WTC11 (cell line): ENCODE results near the gene HSPA1B. TPM values are rescaled to one million over a fixed set of nuclear protein-coding genes. Genes with fewer than 3 reads are reported as not detected.
A peak's percentile ranks its signal among the peaks of the same experiment; 100 is the strongest.

Experiments
- ATAC-seq: fragments of 200-7000 bp; cut with Tn5 transposase; 2 replicates; pipeline ENCODE4 v1.10.0; 2021; ENCODE audit warnings: mild to moderate bottlenecking, moderate library complexity
- CTCF ChIA-PET: fragments of 300-600 bp; sonication (Branson Sonifier 250); formaldehyde crosslinking; loops from one replicate; lab custom pipeline; 2021; ENCODE audit warnings: antibody characterized with exemption; lab: Charles Lee
- POLR2A ChIA-PET: fragments of 350-600 bp; sonication (Branson Sonifier 250); formaldehyde crosslinking; loops from one replicate; lab custom pipeline; 2021; ENCODE audit warnings: antibody characterized with exemption; lab: Charles Lee
- DNase-seq: peaks from one replicate; pipeline ENCODE4 v3.0.0; 2021; ENCODE audit warnings: low spot score
- H3K27ac Mint-ChIP-seq: 2 replicates; pipeline ENCODE4 v1.8.0; 2021; ENCODE audit warnings: mixed read lengths
- H3K27me3 Mint-ChIP-seq: 2 replicates; pipeline ENCODE4 v1.8.0; 2021; ENCODE audit warnings: low read depth, mild to moderate bottlenecking, moderate library complexity, mixed read lengths
- H3K36me3 Mint-ChIP-seq: 2 replicates; pipeline ENCODE4 v1.8.0; 2021; ENCODE audit warnings: mixed read lengths
- H3K4me1 Mint-ChIP-seq: 2 replicates; pipeline ENCODE4 v1.8.0; 2022; ENCODE audit warnings: mixed read lengths
- H3K4me3 Mint-ChIP-seq: 2 replicates; pipeline ENCODE4 v1.8.0; 2021; ENCODE audit warnings: mild to moderate bottlenecking, moderate library complexity, mixed read lengths
- H3K9me3 Mint-ChIP-seq: 2 replicates; pipeline ENCODE4 v1.8.0; 2021; ENCODE audit warnings: mixed read lengths
- CREM ChIP-seq: sonication (generic); formaldehyde crosslinking; IDR thresholded peaks from 2 replicates; pipeline ENCODE4 v1.8.1; 2022; ENCODE audit warnings: mild to moderate bottlenecking, missing genetic modification reagents, moderate library complexity
- ELF4 ChIP-seq: sonication (generic); formaldehyde crosslinking; IDR thresholded peaks from 2 replicates; pipeline ENCODE4 v1.8.1; 2022; ENCODE audit warnings: low read depth, mild to moderate bottlenecking, moderate library complexity, missing genetic modification reagents
- EMX1 ChIP-seq: fragments of 250-450 bp; sonication (Bioruptor Pico); IDR thresholded peaks from 2 replicates; pipeline ENCODE4 v1.8.0; 2021; ENCODE audit warnings: mild to moderate bottlenecking
- ESRRA ChIP-seq: sonication (generic); formaldehyde crosslinking; IDR thresholded peaks from 2 replicates; pipeline ENCODE4 v1.8.1; 2022; ENCODE audit warnings: mild to moderate bottlenecking, missing genetic modification reagents, borderline replicate concordance
- ETV6 ChIP-seq: sonication (generic); formaldehyde crosslinking; IDR thresholded peaks from 2 replicates; pipeline ENCODE4 v1.8.1; 2022; ENCODE audit warnings: mild to moderate bottlenecking, missing genetic modification reagents
- GRHL2 ChIP-seq: fragments of 250-450 bp; sonication (Bioruptor Pico); IDR thresholded peaks from 2 replicates; pipeline ENCODE4 v1.8.0; 2022; ENCODE audit warnings: mild to moderate bottlenecking, moderate library complexity; ENCODE audit not compliant: insufficient replicate concordance, severe bottlenecking
- IRF2 ChIP-seq: sonication (generic); formaldehyde crosslinking; IDR thresholded peaks from 2 replicates; pipeline ENCODE4 v1.8.0; 2022; ENCODE audit warnings: low read depth, missing genetic modification reagents, borderline replicate concordance
- KAT7 ChIP-seq: sonication (generic); formaldehyde crosslinking; IDR thresholded peaks from 2 replicates; pipeline ENCODE4 v1.8.1; 2023; ENCODE audit warnings: missing genetic modification reagents, mild to moderate bottlenecking, borderline replicate concordance
- SOX15 ChIP-seq: fragments of 250-450 bp; sonication (Bioruptor Pico); IDR thresholded peaks from 2 replicates; pipeline ENCODE4 v1.9.0; 2021; ENCODE audit warnings: mild to moderate bottlenecking
- ZNF121 ChIP-seq: sonication (generic); formaldehyde crosslinking; IDR thresholded peaks from 2 replicates; pipeline ENCODE4 v1.8.0; 2023; ENCODE audit warnings: missing genetic modification reagents
- ZNF263 ChIP-seq: sonication (generic); formaldehyde crosslinking; IDR thresholded peaks from 2 replicates; pipeline ENCODE4 v1.8.1; 2022; ENCODE audit warnings: low read depth, mild to moderate bottlenecking, moderate library complexity, missing genetic modification reagents
- ZNF396 ChIP-seq: fragments of 250-450 bp; sonication (Bioruptor Pico); IDR thresholded peaks from 2 replicates; pipeline ENCODE4 v1.8.0; 2021; ENCODE audit warnings: mild to moderate bottlenecking, moderate library complexity, borderline replicate concordance
- total RNA-seq: library from RNA; stranded (reverse); gene quantifications from 3 replicates; pipeline ENCODE4 v1.2.3, GENCODE V29; 2021
- TF ChIP-seq, protein P1 (sequence below): fragments of 250-450 bp; sonication (Bioruptor Pico); IDR thresholded peaks from 2 replicates; pipeline ENCODE4 v2.1.2; 2022; ENCODE audit warnings: mild to moderate bottlenecking, moderate library complexity
- TF ChIP-seq, protein P2 (sequence below): sonication (generic); formaldehyde crosslinking; conservative IDR thresholded peaks from 2 replicates; pipeline ENCODE4 v1.8.1; 2023; ENCODE audit warnings: mild to moderate bottlenecking, low read depth, missing genetic modification reagents, moderate library complexity
- TF ChIP-seq, protein P3 (sequence below): sonication (generic); formaldehyde crosslinking; IDR thresholded peaks from 2 replicates; pipeline ENCODE4 v1.8.0; 2022; ENCODE audit warnings: missing genetic modification reagents
- TF ChIP-seq, protein P4 (sequence below): fragments of 250-450 bp; sonication (Bioruptor Pico); IDR thresholded peaks from 2 replicates; pipeline ENCODE4 v1.9.0; 2021; ENCODE audit warnings: mild to moderate bottlenecking, borderline replicate concordance

Gene HSPA1B
- total RNA-seq, 1 experiment from 2014 or later, result 75.3 TPM

DNA sequence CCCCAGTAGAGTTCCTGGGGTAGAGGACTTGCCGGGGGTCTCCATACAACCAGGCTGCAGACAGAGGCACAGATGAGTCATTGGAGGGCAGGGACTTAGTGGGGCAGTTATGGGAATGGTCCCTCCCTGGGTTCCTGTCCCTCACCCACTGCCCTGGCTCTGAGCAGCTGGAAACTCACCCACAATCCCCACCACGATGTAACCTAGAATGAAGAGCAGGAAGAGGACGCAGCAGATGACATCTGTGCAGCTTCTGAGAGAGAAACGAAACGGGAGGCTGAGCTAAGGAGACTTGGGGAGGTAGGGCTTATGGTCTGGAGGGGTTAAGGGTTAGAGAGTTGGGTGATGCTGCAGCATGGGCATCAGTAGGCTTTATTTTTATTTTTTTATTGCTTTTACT, 48.3 kb downstream of the HSPA1B start:
- H3K9me3 Mint-ChIP-seq, result no peaks in the 10 kb centered on the region
- TF ChIP-seq ETV6 (no peak), ZNF263 (CRISPR knock-in tag) (no peak), EMX1 (CRISPR knock-in tag) (no peak), CREM (CRISPR knock-in tag) (no peak), ESRRA (no peak), GRHL2 (no peak), ELF4 (CRISPR knock-in tag) (no peak), KAT7 (CRISPR knock-in tag) (no peak)
- TF ChIP-seq, protein P1, sequence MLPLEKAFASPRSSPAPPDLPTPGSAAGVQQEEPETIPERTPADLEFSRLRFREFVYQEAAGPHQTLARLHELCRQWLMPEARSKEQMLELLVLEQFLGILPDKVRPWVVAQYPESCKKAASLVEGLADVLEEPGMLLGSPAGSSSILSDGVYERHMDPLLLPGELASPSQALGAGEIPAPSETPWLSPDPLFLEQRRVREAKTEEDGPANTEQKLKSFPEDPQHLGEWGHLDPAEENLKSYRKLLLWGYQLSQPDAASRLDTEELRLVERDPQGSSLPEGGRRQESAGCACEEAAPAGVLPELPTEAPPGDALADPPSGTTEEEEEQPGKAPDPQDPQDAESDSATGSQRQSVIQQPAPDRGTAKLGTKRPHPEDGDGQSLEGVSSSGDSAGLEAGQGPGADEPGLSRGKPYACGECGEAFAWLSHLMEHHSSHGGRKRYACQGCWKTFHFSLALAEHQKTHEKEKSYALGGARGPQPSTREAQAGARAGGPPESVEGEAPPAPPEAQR (CRISPR knock-in tag), result no peak
- TF ChIP-seq, protein P2, sequence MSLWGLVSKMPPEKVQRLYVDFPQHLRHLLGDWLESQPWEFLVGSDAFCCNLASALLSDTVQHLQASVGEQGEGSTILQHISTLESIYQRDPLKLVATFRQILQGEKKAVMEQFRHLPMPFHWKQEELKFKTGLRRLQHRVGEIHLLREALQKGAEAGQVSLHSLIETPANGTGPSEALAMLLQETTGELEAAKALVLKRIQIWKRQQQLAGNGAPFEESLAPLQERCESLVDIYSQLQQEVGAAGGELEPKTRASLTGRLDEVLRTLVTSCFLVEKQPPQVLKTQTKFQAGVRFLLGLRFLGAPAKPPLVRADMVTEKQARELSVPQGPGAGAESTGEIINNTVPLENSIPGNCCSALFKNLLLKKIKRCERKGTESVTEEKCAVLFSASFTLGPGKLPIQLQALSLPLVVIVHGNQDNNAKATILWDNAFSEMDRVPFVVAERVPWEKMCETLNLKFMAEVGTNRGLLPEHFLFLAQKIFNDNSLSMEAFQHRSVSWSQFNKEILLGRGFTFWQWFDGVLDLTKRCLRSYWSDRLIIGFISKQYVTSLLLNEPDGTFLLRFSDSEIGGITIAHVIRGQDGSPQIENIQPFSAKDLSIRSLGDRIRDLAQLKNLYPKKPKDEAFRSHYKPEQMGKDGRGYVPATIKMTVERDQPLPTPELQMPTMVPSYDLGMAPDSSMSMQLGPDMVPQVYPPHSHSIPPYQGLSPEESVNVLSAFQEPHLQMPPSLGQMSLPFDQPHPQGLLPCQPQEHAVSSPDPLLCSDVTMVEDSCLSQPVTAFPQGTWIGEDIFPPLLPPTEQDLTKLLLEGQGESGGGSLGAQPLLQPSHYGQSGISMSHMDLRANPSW (CRISPR knock-in tag), result no peak
- TF ChIP-seq, protein P3, sequence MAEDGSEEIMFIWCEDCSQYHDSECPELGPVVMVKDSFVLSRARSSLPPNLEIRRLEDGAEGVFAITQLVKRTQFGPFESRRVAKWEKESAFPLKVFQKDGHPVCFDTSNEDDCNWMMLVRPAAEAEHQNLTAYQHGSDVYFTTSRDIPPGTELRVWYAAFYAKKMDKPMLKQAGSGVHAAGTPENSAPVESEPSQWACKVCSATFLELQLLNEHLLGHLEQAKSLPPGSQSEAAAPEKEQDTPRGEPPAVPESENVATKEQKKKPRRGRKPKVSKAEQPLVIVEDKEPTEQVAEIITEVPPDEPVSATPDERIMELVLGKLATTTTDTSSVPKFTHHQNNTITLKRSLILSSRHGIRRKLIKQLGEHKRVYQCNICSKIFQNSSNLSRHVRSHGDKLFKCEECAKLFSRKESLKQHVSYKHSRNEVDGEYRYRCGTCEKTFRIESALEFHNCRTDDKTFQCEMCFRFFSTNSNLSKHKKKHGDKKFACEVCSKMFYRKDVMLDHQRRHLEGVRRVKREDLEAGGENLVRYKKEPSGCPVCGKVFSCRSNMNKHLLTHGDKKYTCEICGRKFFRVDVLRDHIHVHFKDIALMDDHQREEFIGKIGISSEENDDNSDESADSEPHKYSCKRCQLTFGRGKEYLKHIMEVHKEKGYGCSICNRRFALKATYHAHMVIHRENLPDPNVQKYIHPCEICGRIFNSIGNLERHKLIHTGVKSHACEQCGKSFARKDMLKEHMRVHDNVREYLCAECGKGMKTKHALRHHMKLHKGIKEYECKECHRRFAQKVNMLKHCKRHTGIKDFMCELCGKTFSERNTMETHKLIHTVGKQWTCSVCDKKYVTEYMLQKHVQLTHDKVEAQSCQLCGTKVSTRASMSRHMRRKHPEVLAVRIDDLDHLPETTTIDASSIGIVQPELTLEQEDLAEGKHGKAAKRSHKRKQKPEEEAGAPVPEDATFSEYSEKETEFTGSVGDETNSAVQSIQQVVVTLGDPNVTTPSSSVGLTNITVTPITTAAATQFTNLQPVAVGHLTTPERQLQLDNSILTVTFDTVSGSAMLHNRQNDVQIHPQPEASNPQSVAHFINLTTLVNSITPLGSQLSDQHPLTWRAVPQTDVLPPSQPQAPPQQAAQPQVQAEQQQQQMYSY (CRISPR knock-in tag), result no peak
- peaks cover 9% of the 10 kb centered on the region for H3K36me3 Mint-ChIP-seq
- ChIA-PET POLR2A (no interaction called here), CTCF (no interaction called here)
- peaks cover 11% of the 10 kb centered on the region for H3K4me1 Mint-ChIP-seq
- H3K27me3 Mint-ChIP-seq, result no peaks in the 10 kb centered on the region
- DNase-seq (no peak), ATAC-seq (no peak)
- no peak overlapping the region for H3K4me3 Mint-ChIP-seq
- H3K27ac Mint-ChIP-seq, result peak overlapping the region; percentile 86; the same call in 1 of the 2 replicates

DNA sequence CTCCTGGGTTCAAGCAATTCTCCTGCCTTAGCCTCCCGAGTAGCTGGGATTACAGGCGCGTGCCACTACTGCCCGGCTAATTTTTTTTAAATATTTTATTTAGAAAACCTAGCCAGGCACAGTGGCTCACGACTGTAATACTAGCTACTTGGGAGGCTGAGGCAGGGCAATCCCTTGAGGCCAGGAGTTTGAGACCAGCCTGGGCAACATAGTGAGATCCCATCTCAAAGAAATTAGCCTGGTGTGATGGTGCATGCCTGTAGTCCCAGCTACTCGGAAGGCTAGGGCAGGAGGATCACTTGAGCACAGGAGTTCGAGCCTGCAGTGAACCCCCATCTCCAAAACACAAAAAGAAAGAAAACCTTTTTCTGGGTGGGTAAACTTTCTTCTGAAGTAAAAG, 48.8 kb downstream of the HSPA1B start:
- DNase-seq (no peak), ATAC-seq (no peak)
- Mint-ChIP-seq H3K36me3 (peaks cover 14% of the 10 kb centered on the region), H3K27ac (no peak overlapping the region), H3K27me3 (no peaks in the 10 kb centered on the region), H3K4me1 (peaks cover 6% of the 10 kb centered on the region), H3K4me3 (no peak overlapping the region), H3K9me3 (no peaks in the 10 kb centered on the region)
- ChIA-PET CTCF (no interaction called here), POLR2A (no interaction called here)
- TF ChIP-seq ZNF396 (no peak), SOX15 (no peak), ZNF121 (CRISPR knock-in tag) (0 out of 2 replicates have a peak, but pooled peaks have one; percentile 44), IRF2 (CRISPR knock-in tag) (no peak)
- TF ChIP-seq, protein P4, sequence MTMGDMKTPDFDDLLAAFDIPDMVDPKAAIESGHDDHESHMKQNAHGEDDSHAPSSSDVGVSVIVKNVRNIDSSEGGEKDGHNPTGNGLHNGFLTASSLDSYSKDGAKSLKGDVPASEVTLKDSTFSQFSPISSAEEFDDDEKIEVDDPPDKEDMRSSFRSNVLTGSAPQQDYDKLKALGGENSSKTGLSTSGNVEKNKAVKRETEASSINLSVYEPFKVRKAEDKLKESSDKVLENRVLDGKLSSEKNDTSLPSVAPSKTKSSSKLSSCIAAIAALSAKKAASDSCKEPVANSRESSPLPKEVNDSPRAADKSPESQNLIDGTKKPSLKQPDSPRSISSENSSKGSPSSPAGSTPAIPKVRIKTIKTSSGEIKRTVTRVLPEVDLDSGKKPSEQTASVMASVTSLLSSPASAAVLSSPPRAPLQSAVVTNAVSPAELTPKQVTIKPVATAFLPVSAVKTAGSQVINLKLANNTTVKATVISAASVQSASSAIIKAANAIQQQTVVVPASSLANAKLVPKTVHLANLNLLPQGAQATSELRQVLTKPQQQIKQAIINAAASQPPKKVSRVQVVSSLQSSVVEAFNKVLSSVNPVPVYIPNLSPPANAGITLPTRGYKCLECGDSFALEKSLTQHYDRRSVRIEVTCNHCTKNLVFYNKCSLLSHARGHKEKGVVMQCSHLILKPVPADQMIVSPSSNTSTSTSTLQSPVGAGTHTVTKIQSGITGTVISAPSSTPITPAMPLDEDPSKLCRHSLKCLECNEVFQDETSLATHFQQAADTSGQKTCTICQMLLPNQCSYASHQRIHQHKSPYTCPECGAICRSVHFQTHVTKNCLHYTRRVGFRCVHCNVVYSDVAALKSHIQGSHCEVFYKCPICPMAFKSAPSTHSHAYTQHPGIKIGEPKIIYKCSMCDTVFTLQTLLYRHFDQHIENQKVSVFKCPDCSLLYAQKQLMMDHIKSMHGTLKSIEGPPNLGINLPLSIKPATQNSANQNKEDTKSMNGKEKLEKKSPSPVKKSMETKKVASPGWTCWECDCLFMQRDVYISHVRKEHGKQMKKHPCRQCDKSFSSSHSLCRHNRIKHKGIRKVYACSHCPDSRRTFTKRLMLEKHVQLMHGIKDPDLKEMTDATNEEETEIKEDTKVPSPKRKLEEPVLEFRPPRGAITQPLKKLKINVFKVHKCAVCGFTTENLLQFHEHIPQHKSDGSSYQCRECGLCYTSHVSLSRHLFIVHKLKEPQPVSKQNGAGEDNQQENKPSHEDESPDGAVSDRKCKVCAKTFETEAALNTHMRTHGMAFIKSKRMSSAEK (CRISPR knock-in tag), result no peak
